B cell (primary cell): ENCODE measurements around the gene RIT2. TPM values are rescaled to one million over a fixed set of nuclear protein-coding genes. Genes with fewer than 3 reads are reported as not detected.

Experiments
- ATAC-seq: fragments of 200-7000 bp; cut with Tn5 transposase; one replicate; pipeline ENCODE4 v1.10.0; 2021; ENCODE audit warnings: low read depth, mild to moderate bottlenecking, moderate number of reproducible peaks, moderate library complexity
- CTCF ChIA-PET: fragments of 350-600 bp; sonication (Branson Sonifier 250); formaldehyde crosslinking; loops from one replicate; lab custom pipeline; 2021; ENCODE audit warnings: antibody characterized with exemption, inconsistent platforms; lab: Charles Lee
- POLR2A ChIA-PET: fragments of 350-600 bp; sonication (Branson Sonifier 250); formaldehyde crosslinking; loops from one replicate; lab custom pipeline; 2021; ENCODE audit warnings: antibody characterized with exemption; lab: Charles Lee
- DNase-seq: peaks from one replicate; pipeline ENCODE4 v3.0.0; 2013
- H2AFZ ChIP-seq: 2 replicates; pipeline ENCODE4 v1.6.1; 2012; ENCODE audit warnings: mild to moderate bottlenecking, low read depth, low read length; ENCODE audit not compliant: insufficient read depth, poor library complexity, severe bottlenecking
- H3K27ac ChIP-seq, 2 donors: 1 replicate in 1 of 2; 2 replicates in 1 of 2; pipeline ENCODE4 v1.5.1; 2012 to 2013; ENCODE audit warnings: low read length in 2 of 2, mild to moderate bottlenecking in 2 of 2, moderate library complexity in 1 of 2
- H3K27me3 ChIP-seq, 4 experiments: fragments of 200-600 bp in 1 of 4; sonication (generic) in 1 of 4; replicated peaks in 1 of 4; 1 replicate in 2 of 4; 2 replicates in 2 of 4; pipeline versions ENCODE4 v1.6.1 to v1.7.0; 2013 to 2016; ENCODE audit warnings: low read length in 3 of 4, mild to moderate bottlenecking in 2 of 4, mixed read lengths in 1 of 4, moderate library complexity in 1 of 4; ENCODE audit not compliant: insufficient read depth in 4 of 4, control insufficient read depth in 3 of 4; ENCODE audit errors: control extremely low read depth in 1 of 4
- H3K36me3 ChIP-seq, 2 experiments: replicated peaks in 1 of 2; 1 replicate in 1 of 2; 2 replicates in 1 of 2; pipeline versions ENCODE4 v1.6.1 to v1.7.1; 2013; ENCODE audit warnings: low read length in 1 of 2; ENCODE audit not compliant: insufficient read depth in 2 of 2, control insufficient read depth in 1 of 2; ENCODE audit errors: control extremely low read depth in 1 of 2, extremely low read depth in 1 of 2
- H3K4me1 ChIP-seq, 2 donors: fragments of 200-600 bp in 1 of 2; sonication (generic) in 1 of 2; 1 replicate in 1 of 2; 2 replicates in 1 of 2; pipeline versions ENCODE4 v1.5.1 to v1.6.1; 2013 to 2017; ENCODE audit warnings: low read length in 2 of 2; ENCODE audit not compliant: control insufficient read depth in 2 of 2, insufficient read depth in 2 of 2
- H3K4me2 ChIP-seq: replicated peaks from 2 replicates; pipeline ENCODE3; 2012; ENCODE audit warnings: mild to moderate bottlenecking, low read depth, low read length; ENCODE audit not compliant: poor library complexity, severe bottlenecking
- H3K4me3 ChIP-seq, 5 experiments: fragments of 200-600 bp in 1 of 5; sonication (generic) in 1 of 5; 1 replicate in 3 of 5; 2 replicates in 2 of 5; pipeline versions ENCODE4 v1.5.1 to v1.7.0; 2011 to 2016; ENCODE audit warnings: low read length in 4 of 5, mild to moderate bottlenecking in 4 of 5, low read depth in 2 of 5, control low read depth in 1 of 5, moderate library complexity in 1 of 5; ENCODE audit not compliant: insufficient read depth in 1 of 5; ENCODE audit errors: control extremely low read depth in 1 of 5, extremely low read depth in 1 of 5
- H3K79me2 ChIP-seq: fragments of 200-600 bp; sonication (generic); one replicate; pipeline ENCODE4 v1.6.0; 2016; ENCODE audit warnings: low read length; ENCODE audit not compliant: control insufficient read depth, insufficient read depth
- H3K9ac ChIP-seq: fragments of 200-600 bp; sonication (generic); 2 replicates; pipeline ENCODE4 v1.6.1; 2017; ENCODE audit warnings: mild to moderate bottlenecking, low read length, moderate library complexity
- H3K9me3 ChIP-seq, 3 donors: one replicate each; pipeline versions ENCODE4 v1.6.1 to v1.7.1; 2013; ENCODE audit warnings: low read length in 2 of 3; ENCODE audit not compliant: control insufficient read depth in 2 of 3, insufficient read depth in 1 of 3; ENCODE audit errors: control extremely low read depth in 1 of 3
- H4K20me1 ChIP-seq: 2 replicates; pipeline ENCODE4 v1.6.0; 2012; ENCODE audit warnings: mild to moderate bottlenecking, low read length; ENCODE audit not compliant: insufficient read depth, control insufficient read depth, poor library complexity, severe bottlenecking
- H3K27ac Mint-ChIP-seq: one replicate; pipeline ENCODE4 v1.8.0; 2021; ENCODE audit warnings: mixed read lengths
- H3K27me3 Mint-ChIP-seq: one replicate; pipeline ENCODE4 v1.8.0; 2021; ENCODE audit warnings: mixed read lengths
- H3K4me1 Mint-ChIP-seq: one replicate; pipeline ENCODE4 v1.8.0; 2021; ENCODE audit warnings: mixed read lengths
- H3K4me3 Mint-ChIP-seq: one replicate; pipeline ENCODE4 v1.8.0; 2021; ENCODE audit warnings: mixed read lengths
- H3K9me3 Mint-ChIP-seq: one replicate; pipeline ENCODE4 v1.8.0; 2022; ENCODE audit warnings: mixed read lengths; ENCODE audit not compliant: insufficient read depth
- CTCF ChIP-seq: fragments of 200-600 bp; IDR thresholded peaks from one replicate; pipeline ENCODE4 v1.8.0; 2022; ENCODE audit warnings: antibody characterized with exemption, mild to moderate bottlenecking
- EZH2 ChIP-seq: IDR thresholded peaks from 2 replicates; pipeline ENCODE4 v1.6.1; 2012; ENCODE audit warnings: borderline replicate concordance, low read depth, mild to moderate bottlenecking, moderate library complexity, low read length; ENCODE audit not compliant: insufficient read depth, poor library complexity, severe bottlenecking
- WGBS: methylation state at CpG from one replicate; pipeline ENCODE4 v1.1.5; 2013; ENCODE audit warnings: missing lambda C conversion rate; ENCODE audit not compliant: insufficient coverage; 5-methylcytosine and 5-hydroxymethylcytosine counted together
- intact Hi-C: fragments of 100-400 bp; cut with micrococcal nuclease; formaldehyde crosslinking; loops from one replicate; pipeline ENCODE4 v1.10.0; 2022
- polyA plus RNA-seq: library from polyadenylated mRNA; depleted of rRNA; stranded (reverse); fragments of >200 nt; gene quantifications from 2 replicates; pipeline ENCODE4 v1.2.3, GENCODE V29; 2012
- total RNA-seq, 2 donors: library from RNA; stranded (reverse); fragments of 120-200 nt in 1 of 2; gene quantifications; 1 replicate in 1 of 2; 2 replicates in 1 of 2; pipeline versions ENCODE4 v1.2.3 to v1.2.4, GENCODE V29; 2013 to 2022

RIT2 gene
- total and polyA plus RNA-seq, 2 donors (not counting 1 experiment from before 2014, with no cell fraction given): not detected

GRCh38 chr18:43013486-43013885, 102.0 kb downstream of the RIT2 start:
- H2AFZ ChIP-seq: no peak overlapping the region
- no peak overlapping the region for H3K4me2 ChIP-seq
- H3K9me3 ChIP-seq: no peaks in the 10 kb centered on the region
- H3K36me3 ChIP-seq: no peaks in the 10 kb centered on the region
- WGBS: no CpG with 5 or more reads among the region's 3 CpGs
- no peak overlapping the region for H3K4me3 ChIP-seq
- no peak for TF ChIP-seq EZH2
- TF ChIP-seq CTCF: no peak
- H3K27me3 ChIP-seq: no peaks in the 10 kb centered on the region
- no peaks in the 10 kb centered on the region for H3K79me2 ChIP-seq
- H3K27me3 Mint-ChIP-seq: no peaks in the 10 kb centered on the region
- H3K9ac ChIP-seq: no peak overlapping the region
- H3K27ac Mint-ChIP-seq: no peak overlapping the region
- no peak overlapping the region for H3K27ac ChIP-seq
- H3K9me3 Mint-ChIP-seq: no peaks in the 10 kb centered on the region
- H3K4me1 Mint-ChIP-seq: no peaks in the 10 kb centered on the region
- intact Hi-C loops: no loop called here
- no peak for ATAC-seq
- ChIA-PET POLR2A (no interaction called here), CTCF (no interaction called here)
- no peaks in the 10 kb centered on the region for H4K20me1 ChIP-seq
- no peak for DNase-seq
- H3K4me3 Mint-ChIP-seq: no peak overlapping the region
- no peaks in the 10 kb centered on the region for H3K4me1 ChIP-seq

- Histone ChIP-seq H3K4me2 (no peak overlapping the region), H4K20me1 (no peaks in the 10 kb centered on the region), H3K4me1 (no peaks in the 10 kb centered on the region), H3K9me3 (no peaks in the 10 kb centered on the region), H3K9ac (no peak overlapping the region), H3K79me2 (no peaks in the 10 kb centered on the region), H3K27ac (no peak overlapping the region), H3K36me3 (no peaks in the 10 kb centered on the region), H3K27me3 (no peaks in the 10 kb centered on the region), H2AFZ (no peak overlapping the region), H3K4me3 (no peak overlapping the region)
- no peaks in the 10 kb centered on the region for H3K9me3 Mint-ChIP-seq
- intact Hi-C loops: no loop called here
- no peak overlapping the region for H3K27ac Mint-ChIP-seq
- DNase-seq (no peak), ATAC-seq (no peak)
- POLR2A ChIA-PET: no interaction called here
- H3K4me1 Mint-ChIP-seq: no peaks in the 10 kb centered on the region
- no peak overlapping the region for H3K4me3 Mint-ChIP-seq
- CTCF ChIA-PET: no interaction called here
- WGBS: no CpG with 5 or more reads among the region's 2 CpGs
- TF ChIP-seq EZH2: no peak
- no peak for TF ChIP-seq CTCF
- H3K27me3 Mint-ChIP-seq: no peaks in the 10 kb centered on the region
Observed at GRCh38 chr18:43012951-43013350, 102.5 kb downstream of the RIT2 start.
